T-helper 9 cell (primary cell): Measurements from ENCODE around the gene TIMM17A.
"Not testable (repeated sequence)": the region's sequence is repeated elsewhere in the genome, so short reads cannot be mapped to it uniquely, and the experiment has no call there.

Source experiments
- DNase-seq: peaks from one replicate; pipeline ENCODE4 v3.0.0-alpha.2; 2020

TIMM17A gene

GRCh38 chr1:201941420-201942128, 13.7 kb upstream of the TIMM17A start:
- no peak for DNase-seq

DNA sequence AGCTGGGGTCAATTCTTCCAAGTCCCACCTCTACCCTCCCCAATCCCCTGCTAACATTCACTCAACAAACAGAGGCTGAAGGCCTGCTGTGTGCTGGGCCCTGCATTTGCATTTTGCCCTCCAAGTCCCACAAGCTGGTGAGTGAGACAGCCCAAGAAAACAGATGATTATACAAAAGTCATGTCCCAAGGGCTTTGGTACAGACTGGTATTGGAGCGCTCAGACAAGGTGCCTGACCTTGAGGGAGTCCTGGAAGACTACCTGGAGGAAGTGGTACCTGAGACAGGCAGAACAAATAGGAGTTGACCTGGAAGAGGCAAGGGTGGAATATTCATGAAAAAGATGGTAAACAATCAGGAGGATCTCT, 13.2 kb upstream of the TIMM17A start:
- DNase-seq = no peak

DNA sequence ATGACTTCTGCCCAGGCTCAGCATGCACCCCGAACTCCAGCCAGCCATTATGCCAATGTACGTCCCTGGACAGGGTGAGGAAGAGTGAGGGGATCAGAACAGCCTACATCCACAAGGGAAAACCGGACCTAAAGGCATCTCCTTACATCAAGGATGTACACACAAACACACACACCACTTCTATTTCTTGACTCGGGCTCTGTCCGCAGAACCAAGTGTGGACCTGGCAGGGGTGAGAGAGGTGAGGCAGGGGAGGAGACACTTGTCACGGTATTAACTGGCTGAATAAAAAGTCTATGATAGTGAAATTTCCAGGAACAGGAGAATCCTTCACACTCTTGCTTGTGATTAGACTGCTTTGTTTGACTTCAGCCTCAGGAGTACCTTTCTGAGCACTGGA, 11.3 kb upstream of the TIMM17A start:
- no peak for DNase-seq

DNA sequence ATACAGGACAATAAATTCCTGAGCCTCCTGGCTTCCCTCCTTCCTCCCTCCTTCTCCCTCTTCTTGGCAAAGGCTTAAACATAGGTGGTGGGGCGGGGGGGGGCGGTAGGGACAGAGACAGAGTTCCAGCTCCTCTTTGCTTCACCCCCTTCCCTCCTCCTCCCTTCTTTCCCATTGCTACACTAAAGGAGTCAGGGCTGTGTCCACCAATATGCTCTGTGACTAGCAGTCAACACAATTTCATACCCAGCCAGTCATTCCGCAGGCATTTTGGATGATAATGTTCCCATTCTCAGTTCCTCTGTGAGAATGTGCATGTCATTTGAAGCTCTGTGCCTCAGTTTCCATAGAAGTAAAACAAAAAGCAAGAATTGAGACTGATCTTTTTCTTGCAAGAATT, 10.7 kb upstream of the TIMM17A start:
- DNase-seq = no peak

DNA sequence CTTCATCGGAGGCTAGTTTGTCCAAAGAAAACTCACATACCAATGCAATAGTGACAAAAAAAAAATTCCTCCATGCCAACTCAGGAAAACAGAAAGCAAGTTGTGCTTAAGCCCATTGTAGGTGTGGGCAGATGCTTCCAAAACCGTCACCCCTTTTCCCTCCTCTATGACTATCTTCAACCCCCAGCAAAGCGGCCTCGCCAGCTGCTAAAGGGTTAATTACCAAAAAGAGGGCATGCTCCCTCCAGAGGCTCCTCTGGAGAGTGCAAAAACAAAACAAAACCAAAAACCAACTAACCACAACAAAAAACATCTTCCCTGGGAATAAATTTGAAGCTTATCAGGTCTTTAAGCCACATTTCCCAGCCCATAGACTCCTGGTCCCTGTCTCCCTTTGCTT, 10.1 kb upstream of the TIMM17A start:
- DNase-seq = no peak

DNA sequence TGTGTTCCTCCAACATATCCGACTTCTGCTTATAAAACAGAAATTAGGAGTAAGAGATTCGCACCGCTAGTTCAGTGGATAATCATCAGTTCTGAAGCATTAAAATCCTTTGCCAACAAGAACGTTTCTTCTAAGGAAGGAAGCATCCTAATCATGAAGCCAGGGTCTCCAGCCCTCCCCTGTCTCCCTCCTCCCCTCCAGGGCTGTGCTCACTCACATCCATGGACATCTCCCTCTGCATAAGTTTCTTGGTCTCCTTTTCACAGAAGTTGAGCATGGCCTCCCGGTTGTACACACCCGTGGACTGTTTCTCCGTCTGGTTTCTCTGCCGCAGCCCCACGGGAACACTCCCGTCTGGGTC, 9.5 kb upstream of the TIMM17A start:
- no peak for DNase-seq

DNA sequence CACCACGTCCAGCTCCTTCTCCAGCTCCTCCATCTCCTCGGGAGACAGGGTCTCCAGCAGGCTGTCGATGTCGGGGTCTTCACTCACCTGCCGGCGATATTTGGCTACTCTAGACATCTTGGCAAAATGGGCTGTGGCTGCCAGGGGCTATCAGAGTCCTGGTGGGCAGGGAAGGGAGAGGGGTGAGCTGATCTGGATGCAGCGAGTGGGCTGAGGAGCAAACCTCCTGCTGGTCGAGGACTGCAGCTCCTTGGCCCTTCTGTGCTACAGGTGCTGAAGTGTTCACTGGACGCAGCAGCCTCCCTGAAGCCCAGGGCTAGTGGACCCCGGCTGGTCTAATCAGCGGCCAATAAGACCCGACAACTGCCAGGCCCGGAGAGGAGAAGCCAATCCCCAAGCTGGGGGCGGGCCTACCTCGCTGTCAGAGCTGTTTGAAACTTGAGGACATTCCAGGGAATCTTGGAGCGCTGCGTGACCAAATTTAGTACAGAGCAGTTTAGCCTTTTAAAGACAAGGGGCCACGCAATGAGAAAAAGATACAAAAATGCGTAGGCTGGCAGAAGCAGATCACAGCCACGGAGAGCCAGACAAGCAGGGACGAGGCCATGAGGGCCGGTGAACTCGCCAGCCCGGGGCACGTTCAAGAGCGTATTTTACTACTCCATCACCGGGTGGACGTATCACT, 8.9 kb upstream of the TIMM17A start, which contains the start of gene LMOD1:
TSS of gene LMOD1 (minus strand) at position 325 of the 685 bp plus-strand sequence. CDS start at position 117, 208 bp downstream.
- no peak for DNase-seq

- DNase-seq = no peak
Observed at GRCh38 chr1:201947697-201948008, 7.7 kb upstream of the TIMM17A start.

DNA sequence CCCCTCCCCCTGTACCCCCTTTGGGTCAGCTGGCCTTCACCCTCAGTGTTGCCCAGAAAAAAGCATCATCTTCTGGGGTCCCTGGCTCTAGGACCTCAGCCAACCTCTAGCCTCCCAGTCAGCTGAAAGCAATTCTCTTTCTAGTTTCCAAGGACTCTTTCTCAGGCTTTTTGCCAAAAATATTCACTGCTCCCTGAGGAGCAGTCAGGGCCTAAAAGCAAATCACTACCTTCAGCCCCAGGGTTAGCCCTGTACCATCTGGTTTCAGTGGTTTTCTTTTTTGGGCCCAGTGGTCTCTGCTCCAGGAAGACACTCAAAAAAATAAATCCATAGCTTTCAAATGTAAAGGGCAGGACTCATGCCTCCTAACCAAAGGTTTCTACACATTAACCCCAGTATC, 5.8 kb upstream of the TIMM17A start:
- no peak for DNase-seq

GRCh38 chr1:201954263-201955008, 867 bp upstream of the TIMM17A start:
- DNase-seq = no peak

- DNase-seq = no peak
Observed at GRCh38 chr1:201955729-201956143, 433 bp downstream of the TIMM17A start.

GRCh38 chr1:201958348-201958747, 3.0 kb downstream of the TIMM17A start:
- DNase-seq = no peak

DNA sequence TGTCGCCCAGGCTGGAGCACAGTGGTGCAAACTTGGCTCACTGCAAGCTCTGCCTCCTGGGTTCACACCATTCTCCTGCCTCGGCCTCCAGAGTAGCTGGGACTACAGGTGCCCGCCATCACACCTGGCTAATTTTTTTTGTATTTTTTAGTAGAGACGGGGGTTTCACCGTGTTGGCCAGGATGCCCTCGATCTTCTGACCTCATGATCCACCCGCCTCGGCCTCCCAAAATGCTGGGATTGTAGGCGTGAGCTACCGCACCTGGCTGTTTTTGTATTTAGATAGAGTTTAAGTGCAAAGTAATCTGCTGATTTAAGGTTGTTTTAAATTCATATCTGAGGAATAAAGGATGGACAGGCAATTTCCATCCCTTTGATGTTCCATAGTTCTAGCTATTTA, 7.1 kb downstream of the TIMM17A start:
- DNase-seq = not testable (repeated sequence)

- DNase-seq = no peak
Observed at GRCh38 chr1:201964261-201964660, 9.0 kb downstream of the TIMM17A start.

- DNase-seq = no peak
Observed at GRCh38 chr1:201966171-201966570, 10.9 kb downstream of the TIMM17A start.

GRCh38 chr1:201968202-201968925, 13.1 kb downstream of the TIMM17A start:
- no peak for DNase-seq

GRCh38 chr1:201970334-201971159, 15.2 kb downstream of the TIMM17A start:
- DNase-seq = no peak

DNA sequence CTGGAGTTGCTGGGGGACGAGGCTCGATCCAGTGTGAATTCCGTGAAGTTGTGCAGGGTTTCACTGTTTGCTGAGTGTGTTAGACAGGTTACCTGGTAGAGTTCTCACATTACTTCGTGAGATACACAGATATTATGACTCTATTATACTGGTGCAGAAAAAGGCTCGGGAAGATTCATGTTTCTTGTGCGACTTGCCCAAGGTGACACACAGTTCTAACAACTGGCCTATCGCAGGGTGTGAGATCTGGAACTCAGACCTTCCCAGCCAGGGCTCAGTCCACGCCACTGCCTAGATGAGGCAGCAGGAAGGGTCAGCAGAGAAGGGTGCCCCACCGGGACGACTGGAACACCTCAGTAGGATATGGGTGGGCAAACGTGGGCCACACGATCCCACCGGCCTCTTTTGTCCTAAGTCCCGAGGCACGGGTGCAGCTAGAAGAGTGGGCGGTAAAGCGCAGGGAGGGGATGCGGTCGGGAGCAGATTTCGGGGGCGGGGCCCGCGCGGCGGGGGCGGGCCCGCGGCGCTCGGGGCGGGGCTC, 26.8 kb downstream of the TIMM17A start:
- peak; percentile 64 for DNase-seq

- peak; percentile 42 for DNase-seq
Observed at GRCh38 chr1:201982623-201983379, 27.5 kb downstream of the TIMM17A start, which contains the start of gene RNPEP. Gene RNPEP, plus strand, starts transcription at chr1:201982648. Its CDS starts 19 bp downstream, at chr1:201982667.

GRCh38 chr1:201983380-201983805, 28.1 kb downstream of the TIMM17A start:
- no peak for DNase-seq

DNA sequence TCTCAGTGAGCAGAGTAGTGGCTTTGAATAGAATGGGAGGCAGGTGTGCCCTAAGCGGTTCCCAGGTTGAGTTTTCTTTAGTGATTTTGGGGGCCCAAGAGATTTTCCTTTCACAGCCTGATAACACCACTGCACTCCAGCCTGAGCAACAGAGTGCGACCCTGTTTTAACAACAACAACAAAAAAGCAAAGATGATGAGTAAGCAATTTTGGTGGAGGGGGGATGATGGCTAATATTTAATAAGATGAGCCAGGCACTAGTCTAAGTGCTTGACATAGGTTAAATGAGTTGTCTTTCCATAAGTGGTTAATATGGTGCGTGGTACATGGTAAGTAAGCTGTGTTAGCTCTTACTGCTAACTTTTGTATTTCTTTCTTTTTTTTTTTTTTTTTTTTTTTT, 29.1 kb downstream of the TIMM17A start:
- DNase-seq = no peak
